H9 (cell line): ENCODE measurements around the gene MLIP. TPM values are rescaled to one million over a fixed set of nuclear protein-coding genes. Genes with fewer than 3 reads are reported as not detected.
A peak's percentile ranks its signal among the peaks of the same experiment; 100 is the strongest.

ENCODE experiments used
- DNase-seq: peaks from one replicate; pipeline ENCODE4 v3.0.0-alpha.2; 2017
- H2AFZ ChIP-seq: one replicate; pipeline ENCODE4 v1.6.1; 2013; ENCODE audit warnings: mild to moderate bottlenecking, low read length, control low read depth, moderate library complexity
- H2AK5ac ChIP-seq: 2 replicates; pipeline ENCODE4 v1.6.1; 2013; ENCODE audit warnings: low read length, control low read depth, mixed read lengths; ENCODE audit not compliant: insufficient read length
- H2BK120ac ChIP-seq: one replicate; pipeline ENCODE4 v1.6.1; 2013; ENCODE audit warnings: low read depth, mild to moderate bottlenecking, low read length, control low read depth, inconsistent platforms; ENCODE audit not compliant: poor library complexity, severe bottlenecking
- H2BK12ac ChIP-seq: 2 replicates; pipeline ENCODE4 v1.6.1; 2013; ENCODE audit warnings: low read length, control low read depth, mixed read lengths, low read depth; ENCODE audit not compliant: insufficient read length
- H2BK15ac ChIP-seq: 2 replicates; pipeline ENCODE4 v1.6.1; 2013; ENCODE audit warnings: low read depth, low read length, control low read depth
- H2BK20ac ChIP-seq: one replicate; pipeline ENCODE4 v1.6.1; 2013; ENCODE audit warnings: low read depth, mild to moderate bottlenecking, low read length, control low read depth, inconsistent platforms; ENCODE audit not compliant: poor library complexity, severe bottlenecking
- H2BK5ac ChIP-seq: 2 replicates; pipeline ENCODE4 v1.6.1; 2013; ENCODE audit warnings: low read length, control low read depth, mixed read lengths; ENCODE audit not compliant: insufficient read length
- H3K14ac ChIP-seq: 2 replicates; pipeline ENCODE4 v1.6.1; 2013; ENCODE audit warnings: low read length, control low read depth; ENCODE audit not compliant: insufficient read depth
- H3K18ac ChIP-seq: 2 replicates; pipeline ENCODE4 v1.6.1; 2013; ENCODE audit warnings: low read depth, mild to moderate bottlenecking, mixed read lengths, low read length, control low read depth; ENCODE audit not compliant: insufficient read length
- H3K23ac ChIP-seq: 2 replicates; pipeline ENCODE4 v1.6.1; 2013; ENCODE audit warnings: low read length, control low read depth, mixed read lengths, low read depth; ENCODE audit not compliant: insufficient read length
- H3K23me2 ChIP-seq: 2 replicates; pipeline ENCODE4 v1.6.1; 2013; ENCODE audit warnings: low read depth, mild to moderate bottlenecking, mixed read lengths, low read length, control low read depth; ENCODE audit not compliant: insufficient read length, poor library complexity, severe bottlenecking
- H3K27ac ChIP-seq: 2 replicates; pipeline ENCODE4 v1.5.1; 2013; ENCODE audit warnings: low read length, control low read depth, mixed read lengths, low read depth; ENCODE audit not compliant: insufficient read length
- H3K27me3 ChIP-seq: 2 replicates; pipeline ENCODE4 v1.6.1; 2013; ENCODE audit warnings: low read length, control low read depth, inconsistent platforms; ENCODE audit not compliant: insufficient read depth
- H3K4ac ChIP-seq: 2 replicates; pipeline ENCODE4 v1.6.1; 2013; ENCODE audit warnings: low read depth, mild to moderate bottlenecking, control low read depth, inconsistent platforms, low read length, moderate library complexity
- H3K4me1 ChIP-seq: 2 replicates; pipeline ENCODE4 v1.6.1; 2013; ENCODE audit warnings: low read length, control low read depth, inconsistent platforms; ENCODE audit not compliant: insufficient read depth
- H3K4me2 ChIP-seq: 2 replicates; pipeline ENCODE4 v1.6.1; 2013; ENCODE audit warnings: low read length, control low read depth, mixed read lengths; ENCODE audit not compliant: insufficient read length, insufficient read depth
- H3K56ac ChIP-seq: 2 replicates; pipeline ENCODE4 v1.6.1; 2013; ENCODE audit warnings: low read depth, mild to moderate bottlenecking, mixed read lengths, low read length, control low read depth; ENCODE audit not compliant: insufficient read length
- H3K79me1 ChIP-seq: 2 replicates; pipeline ENCODE4 v1.6.1; 2013; ENCODE audit warnings: low read depth, mild to moderate bottlenecking, moderate library complexity, low read length, control low read depth, inconsistent platforms; ENCODE audit not compliant: insufficient read depth, poor library complexity, severe bottlenecking
- H3K79me2 ChIP-seq: 2 replicates; pipeline ENCODE4 v1.6.1; 2013; ENCODE audit warnings: low read length, control low read depth, inconsistent platforms; ENCODE audit not compliant: insufficient read depth
- H3K9ac ChIP-seq: 2 replicates; pipeline ENCODE4 v1.6.1; 2013; ENCODE audit warnings: low read length, control low read depth, mixed read lengths; ENCODE audit not compliant: insufficient read length; ENCODE audit errors: extremely low read depth
- H3K9me3 ChIP-seq: one replicate; pipeline ENCODE4 v1.6.1; 2013; ENCODE audit warnings: low read depth, low read length, inconsistent platforms; ENCODE audit not compliant: control insufficient read depth
- H3T11ph ChIP-seq: one replicate; pipeline ENCODE4 v1.6.1; 2013; ENCODE audit warnings: mild to moderate bottlenecking, low read length, control low read depth, inconsistent platforms
- H4K20me1 ChIP-seq: one replicate; pipeline ENCODE4 v1.6.1; 2013; ENCODE audit not compliant: control insufficient read depth, insufficient read length, insufficient read depth
- H4K5ac ChIP-seq: 2 replicates; pipeline ENCODE4 v1.6.1; 2013; ENCODE audit warnings: low read depth, mild to moderate bottlenecking, mixed read lengths, low read length, control low read depth; ENCODE audit not compliant: insufficient read length
- H4K8ac ChIP-seq: replicated peaks from 2 replicates; pipeline ENCODE4 v1.6.1; 2013; ENCODE audit warnings: low read length, control low read depth, mixed read lengths, low read depth; ENCODE audit not compliant: insufficient read length
- H4K91ac ChIP-seq: 2 replicates; pipeline ENCODE4 v1.6.1; 2013; ENCODE audit warnings: low read depth, mild to moderate bottlenecking, moderate library complexity, mixed read lengths, low read length, control low read depth; ENCODE audit not compliant: insufficient read length
- H3K27ac Mint-ChIP-seq, 3 experiments: 2 replicates in 2 of 3; 3 replicates in 1 of 3; pipeline ENCODE4 v1.8.0; 2020 to 2021; ENCODE audit warnings: mixed read lengths in 3 of 3, mild to moderate bottlenecking in 1 of 3, moderate library complexity in 1 of 3
- H3K27me3 Mint-ChIP-seq: 2 replicates; pipeline ENCODE4 v1.8.0; 2021; ENCODE audit warnings: low read depth, mild to moderate bottlenecking, moderate library complexity, mixed read lengths
- H3K36me3 Mint-ChIP-seq, 3 experiments: 2 replicates in 2 of 3; 3 replicates in 1 of 3; pipeline ENCODE4 v1.8.0; 2020 to 2021; ENCODE audit warnings: low read depth in 3 of 3, mixed read lengths in 3 of 3; ENCODE audit not compliant: insufficient read depth in 1 of 3
- H3K4me1 Mint-ChIP-seq, 2 experiments: 2 replicates each; pipeline ENCODE4 v1.8.0; 2020; ENCODE audit warnings: mixed read lengths in 2 of 2
- H3K4me3 Mint-ChIP-seq, 2 experiments: 2 replicates in 1 of 2; 3 replicates in 1 of 2; pipeline ENCODE4 v1.8.0; 2020 to 2021; ENCODE audit warnings: mild to moderate bottlenecking in 2 of 2, mixed read lengths in 2 of 2, moderate library complexity in 1 of 2
- H3K9me3 Mint-ChIP-seq, 2 experiments: 2 replicates in 1 of 2; 3 replicates in 1 of 2; pipeline ENCODE4 v1.8.0; 2020; ENCODE audit warnings: mild to moderate bottlenecking in 2 of 2, mixed read lengths in 2 of 2, moderate library complexity in 1 of 2
- CTCF ChIP-seq: fragments of 200-600 bp; sonication (generic); conservative IDR thresholded peaks from 3 replicates; pipeline ENCODE4 v1.8.0; 2021; ENCODE audit warnings: antibody characterized with exemption, mild to moderate bottlenecking
- WGBS: extraction: QIAGEN DNeasy Blood & Tissue Kit; methylation state at CpG from one replicate; pipeline ENCODE4 v1.1.7; 2013; ENCODE audit warnings: missing lambda C conversion rate, low lambda C conversion rate, mixed read lengths; ENCODE audit not compliant: insufficient read length; ENCODE audit errors: extremely low coverage; 5-methylcytosine and 5-hydroxymethylcytosine counted together
- total RNA-seq: library from RNA; stranded (reverse); gene quantifications from 2 replicates; pipeline ENCODE4 v1.2.1, GENCODE V29; 2021

The MLIP gene
- total RNA-seq, 1 experiment from 2014 or later, result not detected

- Histone ChIP-seq H2BK5ac (no peak overlapping the region), H4K91ac (no peak overlapping the region), H3K27me3 (no peaks in the 10 kb centered on the region), H3K79me1 (no peaks in the 10 kb centered on the region), H2AK5ac (no peak overlapping the region), H3K56ac (no peak overlapping the region), H3K27ac (no peak overlapping the region), H2BK120ac (no peak overlapping the region), H3T11ph (no peak overlapping the region), H3K23ac (no peak overlapping the region), H3K9ac (no peak overlapping the region), H2BK20ac (no peak overlapping the region), H3K14ac (no peak overlapping the region), H3K79me2 (no peaks in the 10 kb centered on the region), H4K8ac (no peak overlapping the region), H4K5ac (no peak overlapping the region), H3K4me2 (no peak overlapping the region), H2BK12ac (no peak overlapping the region), H3K18ac (no peak overlapping the region), H3K4me1 (no peaks in the 10 kb centered on the region), H2BK15ac (no peak overlapping the region), H3K4ac (no peak overlapping the region), H3K9me3 (no peaks in the 10 kb centered on the region), H4K20me1 (no peaks in the 10 kb centered on the region), H2AFZ (no peak overlapping the region), H3K23me2 (no peaks in the 10 kb centered on the region)
- no peak overlapping the region for H3K4me3 Mint-ChIP-seq
- no peaks in the 10 kb centered on the region; a peak in 1 of 7 replicates for H3K36me3 Mint-ChIP-seq
- peaks cover 9 to 10% of the 10 kb centered on the region in 2 experiments for H3K4me1 Mint-ChIP-seq
- no peak for TF ChIP-seq CTCF
- DNase-seq, result no peak
- no peaks in the 10 kb centered on the region for H3K27me3 Mint-ChIP-seq
- H3K9me3 Mint-ChIP-seq, result peaks cover 0 to 3% of the 10 kb centered on the region in 2 experiments; a peak in 1 of 5 replicates
- H3K27ac Mint-ChIP-seq, result peak overlapping the region in 1 of 3 experiments; percentile 11; a peak in 1 of 7 replicates
- WGBS, result no CpG with 5 or more reads among the region's 1 CpG
Observed at GRCh38 chr6:54114991-54115390, 3.7 kb downstream of the MLIP start.
